ENCODE results near the gene RNF150. TPM values are rescaled to one million over a fixed set of nuclear protein-coding genes. Genes with fewer than 3 reads are reported as not detected.

RNF150 gene
- total and polyA plus RNA-seq, 2 of the 8 experiments (the other 6 are each of a cell fraction or from before 2014, with no cell fraction given), result 3.4 to 4.8 TPM

DNA sequence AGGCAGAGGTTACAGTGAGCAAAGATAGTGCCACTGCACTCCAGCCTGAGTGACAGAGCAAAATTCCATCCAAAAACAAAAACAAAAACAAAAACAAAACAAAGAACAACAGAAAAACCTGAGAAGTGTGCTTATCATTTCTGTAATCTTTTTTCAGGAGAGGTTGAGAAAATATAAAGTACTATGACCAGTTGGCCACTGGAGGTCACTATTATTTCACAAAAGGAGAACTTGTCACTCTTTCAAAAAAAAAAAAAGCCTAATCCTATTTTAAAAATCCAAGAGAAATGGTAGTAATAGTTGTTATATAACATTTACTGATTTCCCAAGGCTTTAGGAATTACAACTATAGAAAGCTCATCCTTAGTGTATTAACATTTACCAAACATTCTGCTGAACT, 24.9 kb upstream of the RNF150 start:
- Histone ChIP-seq H3K79me1 (ENCODE audit: low read depth, low read length) (no peaks in the 10 kb centered on the region), H3K9ac (replicated peaks in 1 of 4; ENCODE audit: extremely low read depth in 1 of 4, low read depth in 3 of 4, low read length in 3 of 4) (no peak overlapping the region), H3K18ac (ENCODE audit: extremely low read depth, low read length) (no peak overlapping the region), H4K8ac (ENCODE audit: extremely low read depth, insufficient read depth, low read length) (no peak overlapping the region), H3K4me2 (ENCODE audit: insufficient read depth in 1 of 2, low read depth in 2 of 2, low read length in 2 of 2) (no peak overlapping the region), H3K14ac (ENCODE audit: insufficient read length) (no peak overlapping the region), H4K5ac (ENCODE audit: insufficient read length, low read depth, low read length) (no peak overlapping the region), H3K23me2 (ENCODE audit: low read depth, low read length) (no peaks in the 10 kb centered on the region), H3K9me3 (ENCODE audit: insufficient read depth in 2 of 2, low read depth in 1 of 2, low read length in 1 of 2) (peaks cover 0 to 7% of the 10 kb centered on the region in 2 experiments; a peak in 1 of 4 replicates), H3K56ac (replicated peaks; ENCODE audit: insufficient read length, low read depth, low read length) (no peak overlapping the region), H3K23ac (ENCODE audit: insufficient read length) (no peak overlapping the region), H2AFZ (ENCODE audit: low read length) (no peak overlapping the region), H2AK5ac (ENCODE audit: low read depth, low read length) (no peak overlapping the region), H3K27me3 (replicated peaks in 1 of 4; ENCODE audit: control insufficient read depth in 3 of 4, extremely low read depth in 1 of 4, insufficient read depth in 3 of 4, low read length in 3 of 4) (no peaks in the 10 kb centered on the region), H3K27ac (ENCODE audit: low read depth, low read length) (no peak overlapping the region), H2BK12ac (ENCODE audit: low read depth, low read length) (no peak overlapping the region), H4K91ac (replicated peaks; ENCODE audit: insufficient read length, low read length) (no peak overlapping the region), H2BK120ac (replicated peaks; ENCODE audit: low read depth, low read length) (no peak overlapping the region), H2BK15ac (ENCODE audit: low read length) (no peak overlapping the region), H3K4me1 (replicated peaks in 1 of 4; ENCODE audit: control insufficient read depth in 3 of 4, insufficient read depth in 4 of 4, low read length in 3 of 4) (no peaks in the 10 kb centered on the region), H4K20me1 (replicated peaks in 1 of 2; ENCODE audit: control insufficient read depth in 1 of 2, insufficient read depth in 2 of 2, low read length in 2 of 2) (no peaks in the 10 kb centered on the region), H3K4ac (replicated peaks; ENCODE audit: insufficient read length, low read depth, low read length) (no peak overlapping the region), H3K4me3 (ENCODE audit: extremely low read depth in 1 of 4, insufficient read depth in 2 of 4, low read depth in 3 of 4, low read length in 4 of 4) (no peak overlapping the region), H3K36me3 (ENCODE audit: control insufficient read depth in 2 of 4, insufficient read depth in 4 of 4, low read length in 3 of 4) (no peaks in the 10 kb centered on the region), H2BK5ac (ENCODE audit: low read depth, low read length) (no peak overlapping the region), H3K79me2 (ENCODE audit: control insufficient read depth in 1 of 2, insufficient read depth in 2 of 2, low read length in 2 of 2) (no peaks in the 10 kb centered on the region), H2BK20ac (ENCODE audit: low read length) (no peak overlapping the region)
- ChIA-PET POLR2A (ENCODE audit: partially characterized antibody) (no interaction called here), CTCF (ENCODE audit: partially characterized antibody) (interaction anchor here (0.6 to 1.7 kb wide), 15 partner anchors 114 to 1971 kb away, joined by 3 to 6 read pairs (median 4); no protein-coding TSS in a partner anchor)
- FAIRE-seq (no peak), DNase-seq (ENCODE audit: low read depth in 1 of 2, low spot score in 2 of 2) (no peak)
- TF ChIP-seq RAD21 (IDR thresholded peaks at IDR 0.05 in 1 of 2, conservative IDR thresholded peaks at IDR 0.05 in 1 of 2; ENCODE audit: low read depth in 2 of 2, low read length in 2 of 2) (peak in 1 of 2 experiments; percentile 67), ZNF274 (IDR thresholded peaks at IDR 0.05; ENCODE audit: borderline replicate concordance, extremely low read depth, low read length) (no peak), CHD1 (IDR thresholded peaks at IDR 0.05; ENCODE audit: low read depth, low read length) (no peak), SUZ12 (IDR thresholded peaks at IDR 0.05; ENCODE audit: low read length) (no peak), NRF1 (IDR thresholded peaks at IDR 0.05; ENCODE audit: low read depth, low read length) (no peak), TBP (IDR thresholded peaks at IDR 0.05; ENCODE audit: low read depth, low read length) (no peak)
- TF ChIP-seq, protein P1, sequence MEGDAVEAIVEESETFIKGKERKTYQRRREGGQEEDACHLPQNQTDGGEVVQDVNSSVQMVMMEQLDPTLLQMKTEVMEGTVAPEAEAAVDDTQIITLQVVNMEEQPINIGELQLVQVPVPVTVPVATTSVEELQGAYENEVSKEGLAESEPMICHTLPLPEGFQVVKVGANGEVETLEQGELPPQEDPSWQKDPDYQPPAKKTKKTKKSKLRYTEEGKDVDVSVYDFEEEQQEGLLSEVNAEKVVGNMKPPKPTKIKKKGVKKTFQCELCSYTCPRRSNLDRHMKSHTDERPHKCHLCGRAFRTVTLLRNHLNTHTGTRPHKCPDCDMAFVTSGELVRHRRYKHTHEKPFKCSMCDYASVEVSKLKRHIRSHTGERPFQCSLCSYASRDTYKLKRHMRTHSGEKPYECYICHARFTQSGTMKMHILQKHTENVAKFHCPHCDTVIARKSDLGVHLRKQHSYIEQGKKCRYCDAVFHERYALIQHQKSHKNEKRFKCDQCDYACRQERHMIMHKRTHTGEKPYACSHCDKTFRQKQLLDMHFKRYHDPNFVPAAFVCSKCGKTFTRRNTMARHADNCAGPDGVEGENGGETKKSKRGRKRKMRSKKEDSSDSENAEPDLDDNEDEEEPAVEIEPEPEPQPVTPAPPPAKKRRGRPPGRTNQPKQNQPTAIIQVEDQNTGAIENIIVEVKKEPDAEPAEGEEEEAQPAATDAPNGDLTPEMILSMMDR (IDR thresholded peaks at IDR 0.05; ENCODE audit: control extremely low read depth in 1 of 3, insufficient read depth in 1 of 3, low read depth in 1 of 3, low read length in 3 of 3), result peak in 1 of 3 experiments; percentile 16; a peak in 1 of 4 replicates

Measured in H1 (cell line).